HT-29 (cell line): ENCODE results near the gene FHOD3. TPM values are rescaled to one million over a fixed set of nuclear protein-coding genes. Genes with fewer than 3 reads are reported as not detected.
"Not testable (repeated sequence)": the region's sequence is repeated elsewhere in the genome, so short reads cannot be mapped to it uniquely, and the experiment has no call there.

Experiments
- DNase-seq: peaks from one replicate; pipeline ENCODE4 v3.0.0-alpha.2; 2015; ENCODE audit warnings: low spot score
- total RNA-seq: library from RNA; depleted of rRNA; stranded (reverse); fragments of >200 nt; shearing (Covaris generic); gene quantifications from 2 replicates; pipeline ENCODE4 v1.2.3, GENCODE V29; 2014

The FHOD3 gene
- total RNA-seq, 1 experiment from 2014 or later = not detected

- no peak for DNase-seq
Measured at GRCh38 chr18:36442717-36443116, 145.2 kb downstream of the FHOD3 start.

DNA sequence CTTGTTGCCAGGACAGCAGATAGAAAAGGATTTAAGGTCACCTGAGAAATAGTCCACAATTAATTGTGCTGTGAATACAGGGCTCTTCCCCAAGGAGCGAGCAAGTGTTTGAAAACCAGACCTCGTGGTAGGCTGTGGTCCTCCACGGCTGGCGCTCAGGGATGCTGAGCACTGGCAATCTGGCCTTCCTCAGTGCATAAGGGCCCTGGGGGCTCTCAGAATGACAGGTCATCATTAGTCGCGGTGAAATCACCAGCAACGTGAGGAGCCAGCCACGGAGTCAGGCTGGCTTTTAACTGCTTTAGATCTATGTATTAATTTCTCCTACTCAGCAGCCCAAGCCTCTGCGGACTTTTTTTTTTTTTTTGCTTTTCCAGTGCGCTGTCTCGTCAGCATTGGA is 148.5 kb downstream of the FHOD3 start:
- no peak for DNase-seq

DNA sequence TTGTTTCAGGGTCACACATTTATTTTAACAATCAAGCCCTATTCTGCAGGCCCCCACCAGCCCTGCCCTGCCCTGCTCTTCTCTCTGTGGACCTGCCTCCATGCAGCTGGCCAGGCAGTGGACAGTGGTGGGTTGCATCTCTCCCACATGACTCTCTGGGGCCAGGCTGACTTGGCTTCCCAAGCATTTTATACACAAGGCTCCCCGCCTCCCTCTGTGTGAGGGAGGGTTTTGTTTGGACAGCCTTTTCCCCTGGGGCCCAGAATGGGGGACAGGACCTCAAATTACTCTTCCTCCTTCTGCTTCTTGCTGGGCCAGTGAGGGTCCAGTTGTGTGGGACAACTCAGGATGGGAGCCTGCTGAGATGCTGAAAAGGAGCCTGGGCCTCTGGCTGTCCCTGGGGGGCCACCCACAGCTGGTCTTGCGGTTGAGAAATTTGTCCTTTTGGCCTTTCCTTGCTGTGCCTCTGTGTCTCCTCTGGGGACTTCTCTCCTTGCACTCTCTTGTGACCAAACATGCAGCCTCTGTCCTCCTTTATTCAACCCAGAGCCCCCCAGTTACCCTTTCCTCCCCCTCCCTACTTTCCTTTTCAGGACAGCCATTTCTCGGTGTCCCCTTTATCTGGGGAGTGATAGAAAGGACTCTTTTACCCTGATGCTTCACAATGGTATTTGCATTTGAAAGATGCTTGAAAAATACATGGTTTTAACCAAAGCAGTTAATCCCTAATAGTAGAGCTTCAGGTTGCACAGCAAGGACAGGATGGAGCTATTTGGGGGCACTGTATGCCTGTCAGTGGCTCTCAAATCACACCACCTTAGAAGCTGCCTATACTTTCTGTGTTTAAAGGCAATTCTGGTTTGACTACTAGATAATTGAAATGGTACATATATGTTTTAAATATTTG is 151.1 kb downstream of the FHOD3 start:
- no peak for DNase-seq

DNA sequence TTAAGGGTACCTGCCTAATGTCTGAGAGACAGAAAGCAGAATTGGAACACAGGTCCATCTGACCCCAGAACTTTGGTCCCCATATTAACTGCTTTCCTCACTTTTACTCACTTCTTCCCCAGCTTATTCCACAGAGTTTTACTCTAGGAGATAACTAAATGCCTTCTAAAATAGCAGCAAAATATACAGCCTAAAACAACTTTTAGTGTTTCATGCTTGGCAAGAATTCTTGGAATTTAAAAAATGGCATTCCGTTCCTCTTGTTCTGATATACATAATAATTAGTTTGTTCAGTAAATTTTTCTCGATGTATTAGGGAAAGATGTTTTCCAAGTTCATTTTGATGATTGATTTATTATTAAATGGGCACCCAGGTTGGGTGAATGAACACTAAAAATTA is 151.9 kb downstream of the FHOD3 start:
- DNase-seq = no peak

DNA sequence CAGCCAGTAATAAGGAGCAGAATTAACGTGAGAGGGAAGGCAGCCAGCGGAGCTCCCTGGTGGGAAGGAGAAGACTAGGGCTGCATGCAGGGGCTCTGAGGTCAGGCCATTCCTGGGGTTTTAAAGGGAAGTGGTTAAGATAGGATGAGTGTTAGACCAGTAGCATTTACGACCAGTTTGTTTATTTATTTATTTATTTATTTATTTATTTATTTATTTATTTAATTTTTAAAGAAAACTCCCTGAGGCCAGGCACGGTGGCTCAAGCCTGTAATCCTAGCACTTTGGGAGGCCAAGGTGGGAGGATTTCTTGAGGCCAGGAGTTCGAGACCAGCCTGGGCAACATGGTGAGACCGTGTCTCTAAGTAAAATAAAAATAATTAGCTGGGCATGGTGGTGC is 152.8 kb downstream of the FHOD3 start:
- no peak for DNase-seq

GRCh38 chr18:36451454-36452251 is 154.1 kb downstream of the FHOD3 start:
- DNase-seq = no peak

DNA sequence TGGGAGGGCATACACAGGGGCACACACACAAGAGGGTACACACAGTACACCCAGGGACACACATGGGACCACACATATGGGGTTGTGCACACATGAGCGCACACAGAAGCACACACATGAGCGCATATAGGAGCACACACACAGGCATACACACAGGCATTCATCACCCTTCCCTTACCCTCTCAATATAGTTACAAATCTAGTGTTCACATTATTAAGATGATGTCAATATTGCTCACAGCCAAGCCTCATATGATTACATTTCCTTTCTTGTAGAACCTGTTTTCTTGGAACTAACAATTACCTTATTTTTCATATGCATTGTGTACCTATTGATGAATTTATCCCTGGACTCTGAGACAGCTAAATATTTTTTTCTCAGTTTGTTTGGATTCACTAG is 156.7 kb downstream of the FHOD3 start:
- DNase-seq = no peak

GRCh38 chr18:36454848-36455458 is 157.4 kb downstream of the FHOD3 start:
- DNase-seq = no peak

DNA sequence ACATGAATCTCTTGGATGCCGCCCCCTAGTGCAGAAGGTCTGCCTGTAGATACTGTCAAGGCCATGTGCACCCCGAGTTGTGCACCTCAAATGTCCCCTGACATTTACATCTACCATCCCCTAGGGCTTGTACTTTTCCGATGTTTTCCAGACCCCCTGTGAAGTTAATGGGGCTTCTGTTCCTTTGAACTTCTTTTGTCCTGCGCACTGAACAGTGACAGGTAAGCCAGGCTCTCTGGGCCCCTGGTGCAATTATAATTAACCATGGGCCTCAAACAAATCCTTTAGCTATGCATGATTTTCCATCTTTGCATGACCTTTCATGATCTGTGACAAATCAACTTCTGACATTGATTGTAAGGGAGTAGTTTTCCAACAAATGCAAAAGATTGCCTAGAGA is 158.4 kb downstream of the FHOD3 start:
- DNase-seq = no peak

DNA sequence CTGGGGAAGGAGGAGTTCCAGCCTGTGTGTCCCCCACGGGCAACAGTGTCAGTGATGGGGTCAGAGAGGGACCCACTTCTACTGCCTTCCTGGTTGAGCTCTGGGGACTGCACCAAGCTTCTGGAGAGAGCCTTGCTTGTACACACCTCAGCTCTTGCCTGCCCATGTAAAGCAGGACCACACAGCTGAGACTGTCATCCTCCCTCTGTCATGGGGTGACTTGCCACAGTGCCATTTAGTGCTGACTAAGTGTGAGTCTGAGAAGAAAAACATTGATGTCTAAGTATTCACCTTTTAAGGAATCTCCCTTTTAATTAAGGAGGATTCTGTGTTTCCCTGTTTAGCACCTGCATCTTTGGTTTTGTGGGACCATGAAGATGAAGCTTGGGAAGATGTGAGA is 159.1 kb downstream of the FHOD3 start:
- no peak for DNase-seq

DNA sequence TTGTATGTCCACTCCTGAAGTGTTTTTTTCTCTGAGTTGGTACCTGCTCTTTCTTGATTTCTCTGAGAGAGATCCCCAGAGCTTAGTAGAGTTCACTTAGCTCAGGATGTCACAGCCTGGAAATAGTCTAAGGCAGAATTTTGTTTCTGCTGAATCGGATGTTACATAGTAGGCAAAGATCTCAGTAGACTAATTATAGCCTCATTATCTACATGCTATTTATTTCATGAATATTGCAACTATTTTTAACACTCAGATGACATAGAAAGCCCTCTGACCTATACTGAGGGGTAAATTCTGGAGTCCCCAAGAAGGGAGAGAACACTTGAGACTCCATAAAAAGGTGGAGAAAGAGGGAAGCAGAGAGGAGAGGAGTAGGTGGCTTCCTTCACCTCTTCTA is 160.2 kb downstream of the FHOD3 start:
- DNase-seq = no peak

DNA sequence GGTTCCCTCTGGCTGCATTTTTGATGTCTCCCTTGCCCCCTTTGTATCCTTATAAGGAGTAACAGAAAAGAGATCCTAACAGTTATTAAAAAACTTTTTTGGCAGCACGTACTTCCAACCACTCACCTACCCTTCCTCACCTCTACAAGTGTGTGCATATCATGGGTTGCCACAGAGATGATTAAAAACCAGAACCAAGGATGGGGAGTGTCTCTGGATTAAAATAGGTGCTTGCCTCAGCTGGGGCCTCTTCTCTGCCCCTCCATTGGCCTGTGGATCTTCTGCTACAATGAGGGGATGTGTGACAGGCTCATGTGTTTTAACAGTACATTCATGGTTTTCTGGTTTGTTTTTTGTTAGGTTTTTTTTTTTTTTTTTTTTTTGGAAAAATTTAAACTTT is 160.8 kb downstream of the FHOD3 start:
- no peak for DNase-seq

DNA sequence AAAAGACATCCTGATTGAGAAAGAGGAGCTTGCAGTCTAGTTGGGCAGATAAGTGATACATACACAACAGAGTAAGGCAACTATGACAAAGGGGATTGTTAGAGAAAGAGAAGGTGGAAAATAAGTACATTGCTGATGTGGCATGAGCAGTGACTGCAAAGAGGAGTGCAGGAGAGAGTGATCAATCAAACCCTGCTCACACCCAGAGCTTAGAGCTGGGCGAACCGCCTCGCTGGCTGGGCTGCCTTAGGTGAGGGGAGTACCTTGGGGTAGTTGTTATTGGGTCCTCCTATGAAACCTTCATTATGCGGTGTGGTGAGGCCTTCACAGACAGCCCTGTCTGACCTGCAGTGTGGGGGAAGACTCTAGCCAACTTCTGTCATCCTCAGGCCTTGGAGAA is 161.7 kb downstream of the FHOD3 start:
- no peak for DNase-seq

DNA sequence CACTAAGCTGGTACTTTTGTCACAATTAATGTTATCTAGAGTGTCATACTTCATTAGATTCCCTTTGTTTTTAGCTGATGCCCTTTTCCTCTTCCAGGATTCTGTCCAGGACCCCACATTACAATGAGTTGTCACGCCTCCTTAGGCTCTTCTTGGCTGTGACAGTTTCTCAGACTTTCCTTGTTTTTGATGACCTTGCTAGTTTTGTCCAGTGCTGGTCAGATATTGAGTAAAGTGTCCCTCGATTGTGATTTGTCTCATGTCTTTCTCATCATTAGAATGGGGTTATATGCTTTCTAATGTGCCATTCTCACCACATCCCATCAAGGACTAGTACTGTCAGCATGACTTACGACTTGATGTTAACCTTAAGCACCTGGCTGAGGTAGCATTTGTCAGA is 162.3 kb downstream of the FHOD3 start:
- no peak for DNase-seq

GRCh38 chr18:36460324-36460850 is 162.9 kb downstream of the FHOD3 start:
- no peak for DNase-seq

DNA sequence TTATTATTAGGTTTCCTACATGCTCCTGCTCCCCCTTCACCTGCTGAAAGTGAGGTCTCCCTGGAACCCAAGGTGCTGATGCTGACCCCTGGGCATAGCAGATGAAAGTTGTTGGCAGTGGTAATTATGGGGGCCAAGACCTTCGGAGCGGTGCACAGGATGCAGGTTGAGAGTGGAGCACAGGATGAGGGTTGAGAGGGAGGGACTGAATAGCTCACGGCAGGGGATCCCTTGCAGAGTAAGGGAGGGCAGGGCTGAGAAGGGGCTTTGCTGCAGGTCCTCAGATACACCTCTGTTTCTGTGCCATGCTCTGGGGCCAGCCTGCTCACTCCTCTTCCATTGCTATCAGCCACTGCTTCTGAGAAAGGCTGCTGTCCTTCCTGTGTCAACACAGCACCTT is 163.3 kb downstream of the FHOD3 start:
- DNase-seq = no peak

- DNase-seq = no peak
Measured at GRCh38 chr18:36461551-36461987, 164.1 kb downstream of the FHOD3 start.

- DNase-seq = not testable (repeated sequence)
Measured at GRCh38 chr18:36463516-36463915, 166.0 kb downstream of the FHOD3 start.

GRCh38 chr18:36464126-36464651 is 166.7 kb downstream of the FHOD3 start:
- DNase-seq = peak; percentile 1

- no peak for DNase-seq
Measured at GRCh38 chr18:36465276-36465675, 167.8 kb downstream of the FHOD3 start.

DNA sequence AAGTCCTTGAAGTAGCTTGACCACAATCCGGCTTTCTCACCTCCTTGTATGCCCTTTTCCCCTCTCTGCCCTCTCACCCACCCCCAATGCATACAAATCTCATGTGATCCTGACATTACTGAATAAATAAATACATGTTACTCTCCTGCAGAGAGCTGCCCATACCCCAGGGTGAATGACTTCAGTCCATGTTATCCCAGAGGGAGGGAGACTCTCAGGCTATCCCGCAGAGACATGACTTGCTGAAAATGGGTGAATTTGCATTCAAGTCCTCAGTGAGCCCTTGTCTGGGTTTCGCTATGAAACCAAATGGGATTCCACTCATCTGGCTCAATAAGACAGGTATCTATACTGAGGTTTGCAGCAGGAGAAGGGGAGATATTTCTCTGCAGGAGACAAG is 168.5 kb downstream of the FHOD3 start:
- DNase-seq = no peak

- no peak for DNase-seq
Measured at GRCh38 chr18:36467614-36468013, 170.1 kb downstream of the FHOD3 start.
